ENCODE results near the gene PPP2R1B.

- TF ChIP-seq, protein P1, sequence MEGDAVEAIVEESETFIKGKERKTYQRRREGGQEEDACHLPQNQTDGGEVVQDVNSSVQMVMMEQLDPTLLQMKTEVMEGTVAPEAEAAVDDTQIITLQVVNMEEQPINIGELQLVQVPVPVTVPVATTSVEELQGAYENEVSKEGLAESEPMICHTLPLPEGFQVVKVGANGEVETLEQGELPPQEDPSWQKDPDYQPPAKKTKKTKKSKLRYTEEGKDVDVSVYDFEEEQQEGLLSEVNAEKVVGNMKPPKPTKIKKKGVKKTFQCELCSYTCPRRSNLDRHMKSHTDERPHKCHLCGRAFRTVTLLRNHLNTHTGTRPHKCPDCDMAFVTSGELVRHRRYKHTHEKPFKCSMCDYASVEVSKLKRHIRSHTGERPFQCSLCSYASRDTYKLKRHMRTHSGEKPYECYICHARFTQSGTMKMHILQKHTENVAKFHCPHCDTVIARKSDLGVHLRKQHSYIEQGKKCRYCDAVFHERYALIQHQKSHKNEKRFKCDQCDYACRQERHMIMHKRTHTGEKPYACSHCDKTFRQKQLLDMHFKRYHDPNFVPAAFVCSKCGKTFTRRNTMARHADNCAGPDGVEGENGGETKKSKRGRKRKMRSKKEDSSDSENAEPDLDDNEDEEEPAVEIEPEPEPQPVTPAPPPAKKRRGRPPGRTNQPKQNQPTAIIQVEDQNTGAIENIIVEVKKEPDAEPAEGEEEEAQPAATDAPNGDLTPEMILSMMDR (IDR thresholded peaks at IDR 0.05; ENCODE audit: low read depth, low read length, poor library complexity, severe bottlenecking): no peak
- no peak for TF ChIP-seq EZH2phosphoT487 (IDR thresholded peaks at IDR 0.05; ENCODE audit: borderline replicate concordance, low read length)
Observed at GRCh38 chr11:111785076-111785475, 18.9 kb upstream of the PPP2R1B start.
